Measurements from ENCODE around the gene MEGF11. TPM values are rescaled to one million over a fixed set of nuclear protein-coding genes. Genes with fewer than 3 reads are reported as not detected.

Gene MEGF11
- total and polyA plus RNA-seq, 8 donors, result 2.6 to 17.4 (median 9.9) TPM; not detected in 1

DNA sequence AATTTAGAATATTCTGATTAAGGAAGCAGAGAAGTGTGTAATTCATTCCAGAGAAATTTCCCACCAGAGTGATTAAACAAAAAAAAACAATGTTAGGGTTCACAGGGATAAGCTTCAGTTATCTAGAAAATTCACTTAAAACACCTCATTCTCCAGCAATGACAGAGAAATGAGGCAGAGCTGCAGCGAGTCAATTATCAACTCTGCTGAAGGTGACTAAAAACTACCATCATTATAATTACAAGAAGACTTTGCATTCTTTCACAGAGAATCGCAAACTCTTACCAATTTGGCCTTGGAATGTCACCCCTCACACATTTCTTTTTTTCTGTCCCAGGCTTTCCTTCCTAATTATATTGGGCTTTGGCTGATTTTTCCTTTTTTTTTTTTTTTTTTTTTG is 267.1 kb downstream of the MEGF11 start:
- Histone ChIP-seq H3K27ac (no peak overlapping the region), H3K4me1 (peaks cover 0 to 9% of the 10 kb centered on the region in 2 donors), H3K4me3 (no peak overlapping the region), H3K9me3 (no peaks in the 10 kb centered on the region), H3K36me3 (no peaks in the 10 kb centered on the region), H3K27me3 (peaks cover 19 to 78% of the 10 kb centered on the region in 2 donors)
- TF ChIP-seq, protein P1, sequence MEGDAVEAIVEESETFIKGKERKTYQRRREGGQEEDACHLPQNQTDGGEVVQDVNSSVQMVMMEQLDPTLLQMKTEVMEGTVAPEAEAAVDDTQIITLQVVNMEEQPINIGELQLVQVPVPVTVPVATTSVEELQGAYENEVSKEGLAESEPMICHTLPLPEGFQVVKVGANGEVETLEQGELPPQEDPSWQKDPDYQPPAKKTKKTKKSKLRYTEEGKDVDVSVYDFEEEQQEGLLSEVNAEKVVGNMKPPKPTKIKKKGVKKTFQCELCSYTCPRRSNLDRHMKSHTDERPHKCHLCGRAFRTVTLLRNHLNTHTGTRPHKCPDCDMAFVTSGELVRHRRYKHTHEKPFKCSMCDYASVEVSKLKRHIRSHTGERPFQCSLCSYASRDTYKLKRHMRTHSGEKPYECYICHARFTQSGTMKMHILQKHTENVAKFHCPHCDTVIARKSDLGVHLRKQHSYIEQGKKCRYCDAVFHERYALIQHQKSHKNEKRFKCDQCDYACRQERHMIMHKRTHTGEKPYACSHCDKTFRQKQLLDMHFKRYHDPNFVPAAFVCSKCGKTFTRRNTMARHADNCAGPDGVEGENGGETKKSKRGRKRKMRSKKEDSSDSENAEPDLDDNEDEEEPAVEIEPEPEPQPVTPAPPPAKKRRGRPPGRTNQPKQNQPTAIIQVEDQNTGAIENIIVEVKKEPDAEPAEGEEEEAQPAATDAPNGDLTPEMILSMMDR (IDR thresholded peaks at IDR 0.05), result no peak
- ATAC-seq (no peak), DNase-seq (no peak)
- intact Hi-C loops (cut with DNase I), result no loop called here

DNA sequence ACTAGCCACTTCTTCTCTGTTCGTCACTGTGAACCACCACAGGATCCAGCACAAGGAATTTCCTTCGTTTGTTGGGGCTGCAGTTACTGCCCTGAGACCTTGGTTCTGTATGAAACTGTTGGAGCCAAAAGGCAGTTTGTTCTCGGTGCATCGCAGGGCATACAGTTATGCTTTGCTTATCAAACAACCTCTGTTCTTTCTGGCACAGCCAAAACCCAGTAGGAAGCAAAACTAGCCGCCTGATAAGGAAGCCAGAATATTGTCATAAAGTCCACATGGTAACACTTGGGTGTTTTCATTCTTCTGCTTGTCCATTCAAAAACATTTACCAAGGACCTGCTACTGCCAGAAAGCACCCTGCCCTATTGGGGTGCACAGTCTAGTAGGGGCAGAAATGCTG is 268.2 kb downstream of the MEGF11 start:
- H3K27ac ChIP-seq, result no peak overlapping the region
- DNase-seq (no peak), ATAC-seq (no peak)
- H3K36me3 ChIP-seq, result no peaks in the 10 kb centered on the region
- no peaks in the 10 kb centered on the region for H3K9me3 ChIP-seq
- intact Hi-C loops (cut with DNase I), result no loop called here
- H3K27me3 ChIP-seq, result peaks cover 20 to 75% of the 10 kb centered on the region in 2 donors
- H3K4me3 ChIP-seq, result no peak overlapping the region
- TF ChIP-seq, protein P1 (IDR thresholded peaks at IDR 0.05), result no peak
- H3K4me1 ChIP-seq, result peaks cover 0 to 9% of the 10 kb centered on the region in 2 donors

DNA sequence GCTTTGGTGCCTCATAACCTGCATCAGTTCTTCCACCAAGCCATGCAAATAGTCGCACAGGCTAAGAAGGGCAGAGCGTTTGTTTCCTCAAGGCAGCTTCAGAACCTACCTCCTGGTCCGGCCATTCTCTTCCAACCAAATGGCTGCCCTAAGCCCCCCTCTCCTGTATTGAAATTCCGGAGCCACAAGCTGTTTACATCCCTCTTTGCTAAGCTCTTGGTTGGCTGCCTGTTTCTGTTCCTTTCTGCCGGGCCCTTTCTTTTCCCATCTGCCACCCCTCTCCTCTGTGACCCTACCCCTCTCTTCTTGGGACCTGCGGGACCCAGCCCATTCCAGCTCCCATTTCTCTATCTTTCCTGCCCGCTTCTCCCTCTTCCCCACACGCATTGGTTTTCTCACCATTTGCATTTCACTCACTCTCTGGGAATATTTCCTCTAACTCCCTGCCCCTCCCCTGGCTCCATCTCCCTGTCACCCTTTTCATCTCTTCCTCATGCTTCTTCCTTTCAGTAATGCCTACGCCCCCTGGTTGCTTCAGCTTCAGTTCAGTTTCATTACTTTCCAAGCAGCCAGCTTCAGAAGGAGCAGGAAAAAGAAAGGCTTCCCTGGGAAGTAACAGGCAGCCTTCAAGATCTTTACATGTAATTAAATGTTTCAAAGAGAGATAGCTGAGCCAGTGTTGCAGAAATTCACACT is 270.8 kb downstream of the MEGF11 start:
- no peak overlapping the region for H3K27ac ChIP-seq
- no peaks in the 10 kb centered on the region for H3K9me3 ChIP-seq
- peaks cover 20 to 61% of the 10 kb centered on the region in 2 donors for H3K27me3 ChIP-seq
- intact Hi-C loops (cut with DNase I), result no loop called here
- DNase-seq (no peak), ATAC-seq (no peak)
- TF ChIP-seq, protein P1 (IDR thresholded peaks at IDR 0.05), result no peak
- no peaks in the 10 kb centered on the region for H3K36me3 ChIP-seq
- H3K4me1 ChIP-seq, result peaks cover 0 to 9% of the 10 kb centered on the region in 2 donors
- no peak overlapping the region for H3K4me3 ChIP-seq

DNA sequence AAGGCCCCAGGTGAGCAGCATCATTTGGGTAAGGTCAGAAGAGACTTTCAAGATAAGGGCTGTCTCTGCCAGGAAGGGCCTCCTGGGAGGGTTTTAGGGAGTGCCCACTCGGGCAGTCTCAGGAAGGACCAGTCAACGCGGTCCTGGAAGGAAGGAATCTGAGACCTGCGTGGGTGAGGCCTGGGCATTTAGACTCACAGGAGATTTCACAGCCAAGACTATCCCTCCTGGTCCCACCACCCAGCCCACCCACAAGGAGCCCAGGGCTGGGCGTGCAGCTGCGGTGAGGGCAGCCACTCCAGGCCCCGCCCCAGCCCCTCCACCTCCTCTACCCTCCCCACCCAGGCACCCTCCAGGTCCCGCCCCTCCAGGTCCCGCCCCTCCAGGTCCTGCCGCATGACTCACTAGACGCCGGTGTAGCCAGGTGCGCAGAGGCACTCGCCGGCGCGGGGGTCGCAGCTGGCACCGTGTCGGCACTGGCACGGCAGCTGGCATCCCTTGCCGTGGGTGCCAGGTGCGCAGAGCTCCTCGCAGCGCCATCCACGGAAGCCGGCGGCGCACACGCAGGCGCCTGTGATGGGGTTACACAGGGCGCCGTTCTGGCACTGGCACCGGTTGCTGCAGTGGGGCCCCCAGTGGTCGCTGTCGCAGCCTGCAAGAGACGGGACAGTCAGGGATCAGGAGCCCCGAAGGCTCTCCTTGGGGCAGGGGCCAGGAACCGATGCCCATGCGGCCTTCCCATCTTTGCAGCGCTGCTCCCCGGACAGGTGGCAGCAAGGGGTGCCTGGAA is 271.5 kb downstream of the MEGF11 start:
- no peaks in the 10 kb centered on the region for H3K9me3 ChIP-seq
- intact Hi-C loops (cut with DNase I), result no loop called here
- DNase-seq, result peak in 3 of 4 donors; percentile 25 to 83 (median 56)
- H3K4me1 ChIP-seq, result peaks cover 0 to 9% of the 10 kb centered on the region in 2 donors
- peaks cover 20 to 57% of the 10 kb centered on the region in 2 donors for H3K27me3 ChIP-seq
- no peaks in the 10 kb centered on the region for H3K36me3 ChIP-seq
- TF ChIP-seq, protein P1 (IDR thresholded peaks at IDR 0.05), result no peak
- no peak overlapping the region for H3K4me3 ChIP-seq
- no peak overlapping the region for H3K27ac ChIP-seq
- ATAC-seq, result peak; percentile 87

DNA sequence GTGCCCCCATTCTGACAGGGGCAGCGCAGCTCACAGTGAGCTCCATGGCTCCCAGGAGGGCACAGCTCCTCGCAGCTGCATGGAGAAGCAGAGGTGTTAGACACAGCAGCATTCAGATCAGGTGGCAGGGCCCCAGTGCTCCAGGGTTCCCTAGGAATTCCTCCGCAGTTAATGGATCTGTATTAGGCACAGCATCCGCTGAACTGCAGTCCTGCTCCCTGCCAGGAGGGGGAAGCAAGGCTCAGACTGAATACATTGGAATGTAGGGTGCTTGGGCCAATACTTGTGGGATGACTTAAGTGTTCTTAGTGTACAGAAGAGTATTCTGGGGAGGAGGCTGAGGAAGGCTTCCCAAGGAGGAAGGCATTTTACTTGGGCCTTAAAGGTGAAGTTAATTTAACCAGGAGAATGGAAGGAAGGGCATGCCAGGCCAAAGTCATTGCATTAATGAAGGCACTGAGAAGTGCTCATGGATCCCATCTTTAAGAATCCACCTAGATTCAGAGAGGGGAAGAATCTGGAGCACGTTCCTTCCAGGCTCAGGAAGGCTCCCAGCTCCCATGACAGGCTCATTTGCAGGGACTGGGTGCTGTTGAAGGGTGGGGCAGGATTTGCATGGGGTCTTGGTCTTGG is 272.6 kb downstream of the MEGF11 start:
- peaks cover 0 to 9% of the 10 kb centered on the region in 2 donors for H3K4me1 ChIP-seq
- peaks cover 20 to 51% of the 10 kb centered on the region in 2 donors for H3K27me3 ChIP-seq
- intact Hi-C loops (cut with DNase I), result no loop called here
- H3K9me3 ChIP-seq, result no peaks in the 10 kb centered on the region
- no peak overlapping the region for H3K4me3 ChIP-seq
- peak in 2 of 4 donors; percentile 55 to 65 for DNase-seq
- peak; percentile 97 for ATAC-seq
- no peaks in the 10 kb centered on the region for H3K36me3 ChIP-seq
- TF ChIP-seq, protein P1 (IDR thresholded peaks at IDR 0.05), result peak; percentile 60 to 73
- H3K27ac ChIP-seq, result no peak overlapping the region

Measured in left lung (tissue), 10 donors.